Activated T-cell treated with anti-CD3 and anti-CD28 coated beads, Interleukin-2, amount 50 U/mL, for 1 hour (primary cell): ENCODE data around the gene SLC15A4.
"Not testable (repeated sequence)": the region's sequence is repeated elsewhere in the genome, so short reads cannot be mapped to it uniquely, and the experiment has no call there.

ENCODE experiments used
- DNase-seq: peaks from one replicate; pipeline ENCODE4 v3.0.0-alpha.2; 2020

SLC15A4 gene

DNA sequence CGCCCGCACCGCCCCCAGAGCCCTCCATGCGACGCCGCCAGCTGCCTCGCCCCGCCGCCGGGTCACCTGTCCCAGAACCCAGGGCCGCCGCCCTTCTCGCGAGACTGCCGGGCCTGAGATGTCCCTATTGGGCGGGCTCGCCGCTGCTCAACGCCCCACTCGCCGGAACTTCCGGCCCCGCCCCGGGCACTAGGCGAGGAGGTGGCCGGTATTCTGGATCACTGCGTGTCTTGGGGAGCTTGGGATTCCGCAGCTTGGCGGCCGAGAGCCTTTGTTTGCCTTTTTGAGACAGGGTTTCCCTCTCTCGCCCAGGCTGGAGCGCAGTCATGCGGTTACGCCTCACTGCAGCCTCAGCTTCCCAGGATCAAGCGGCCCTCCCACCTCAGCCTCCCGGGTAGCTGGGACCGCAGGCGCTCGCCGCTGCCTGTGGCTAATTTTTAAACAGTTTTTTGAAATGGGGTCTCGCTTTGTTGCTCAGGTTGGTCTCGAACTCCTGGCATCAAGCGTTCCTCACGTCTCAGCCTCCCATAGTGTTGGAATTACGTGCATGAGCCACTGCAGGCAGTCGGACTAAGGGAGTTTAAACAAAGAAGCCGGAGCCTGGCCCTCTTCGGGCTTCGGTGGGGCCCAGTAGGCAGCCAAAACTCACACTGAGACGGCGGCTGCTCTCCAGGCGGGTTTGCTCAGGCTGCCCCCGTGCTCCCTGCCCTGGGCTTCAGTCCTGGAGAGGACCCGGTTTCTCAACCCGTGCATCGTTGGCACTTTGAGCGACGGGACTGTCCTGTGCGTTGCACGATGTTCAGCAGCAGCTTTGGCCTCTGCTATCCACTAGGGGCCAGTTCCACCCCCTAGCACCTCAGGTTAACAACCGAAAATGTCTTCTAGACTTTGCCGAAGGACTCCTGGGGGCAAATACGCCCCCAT, at the start of gene SLC15A4:
TSS of gene SLC15A4 (minus strand) at position 43 of the 924 bp plus-strand sequence. CDS start at position 28, 15 bp downstream.
- peak; percentile 88 for DNase-seq

DNA sequence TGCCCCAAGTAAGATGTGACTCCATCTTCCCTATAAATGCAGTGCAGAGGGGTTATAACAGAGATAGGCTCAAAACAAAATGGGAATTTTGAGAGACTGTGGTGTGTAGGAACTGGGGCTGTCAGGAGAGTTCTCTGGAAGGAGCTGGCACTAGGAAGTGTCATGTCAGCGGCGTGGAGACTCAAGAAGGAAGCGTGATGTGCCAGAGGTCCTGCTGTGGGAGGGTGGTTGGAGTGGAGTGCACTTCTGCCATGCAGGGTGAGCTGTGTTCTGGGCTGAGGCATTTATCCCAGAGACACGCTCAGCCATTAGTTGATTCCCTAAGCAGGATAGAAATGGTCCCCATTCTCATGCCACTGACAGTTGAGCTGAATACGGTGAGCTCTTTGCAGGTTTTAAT, 48.5 kb upstream of the SLC15A4 start:
- DNase-seq, result no peak

DNA sequence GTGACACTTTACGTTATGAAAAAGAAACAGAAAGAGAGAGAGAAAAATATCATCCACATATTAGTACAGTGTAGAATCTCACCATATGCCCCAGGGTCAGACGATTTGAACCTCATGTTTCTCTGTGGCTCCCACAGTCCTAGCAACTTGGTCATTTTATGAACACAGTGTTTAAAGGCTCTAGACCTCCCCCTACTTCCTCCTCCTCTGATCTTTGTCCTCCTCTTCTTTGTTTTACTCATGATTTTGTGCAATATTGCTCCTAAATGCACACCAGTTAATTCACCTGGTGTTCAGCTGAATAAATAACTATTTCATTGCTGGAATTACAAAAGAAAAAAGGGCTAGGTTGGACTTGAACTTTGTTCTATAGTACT, 47.7 kb upstream of the SLC15A4 start:
- DNase-seq, result no peak

DNA sequence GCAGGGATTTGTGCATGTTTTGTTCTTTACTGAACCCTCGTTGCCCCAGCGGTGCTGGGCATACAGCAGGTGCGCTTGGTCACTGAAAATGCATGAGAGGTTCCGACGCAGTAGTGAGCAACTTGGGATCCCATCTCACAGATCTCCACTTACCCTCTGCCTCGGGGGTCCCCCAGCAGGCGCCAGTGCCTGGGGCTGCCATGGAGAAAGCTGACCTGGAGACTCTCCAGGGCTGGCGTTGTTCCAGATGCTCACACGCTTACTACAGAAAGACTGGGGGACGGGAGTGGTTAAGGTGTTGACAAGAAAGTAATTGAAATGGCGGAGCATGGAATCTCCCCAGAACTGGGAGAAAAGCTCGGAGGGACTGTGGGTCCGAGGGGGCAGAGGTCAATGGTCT, 43.7 kb upstream of the SLC15A4 start:
- no peak for DNase-seq

DNA sequence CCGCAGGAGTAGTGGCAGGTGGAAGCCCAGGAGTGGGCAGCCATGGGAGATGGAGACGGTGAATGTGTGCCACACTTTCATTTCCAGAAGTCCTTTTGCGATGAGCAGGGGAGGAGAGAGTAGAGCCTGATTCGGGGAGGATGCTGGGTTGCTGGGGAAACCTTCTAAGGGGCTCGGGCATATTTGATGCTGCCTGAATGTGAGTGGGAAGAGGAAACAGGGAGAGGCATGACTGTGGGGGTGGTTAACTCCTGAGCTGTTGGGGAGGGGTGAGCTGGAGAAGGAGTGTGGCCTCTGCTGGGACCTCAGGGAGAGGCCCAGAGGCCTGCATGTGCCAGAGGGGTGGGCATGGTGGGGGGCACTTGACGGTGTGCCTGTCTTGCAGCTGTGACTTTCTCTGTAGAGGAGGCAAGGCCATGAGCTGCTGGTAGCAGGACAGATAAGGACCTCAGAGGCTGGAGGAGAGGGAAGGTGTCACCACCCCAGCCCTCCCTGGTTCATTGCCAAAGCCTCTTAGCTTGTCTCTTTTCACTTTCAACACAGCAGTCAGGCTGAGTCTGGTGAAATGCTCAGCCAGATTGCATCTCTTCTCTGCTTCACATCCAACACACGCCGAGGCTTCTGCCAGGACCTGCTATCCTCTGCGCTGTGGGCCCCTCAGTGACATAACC, 40.9 kb upstream of the SLC15A4 start:
- DNase-seq, result no peak

DNA sequence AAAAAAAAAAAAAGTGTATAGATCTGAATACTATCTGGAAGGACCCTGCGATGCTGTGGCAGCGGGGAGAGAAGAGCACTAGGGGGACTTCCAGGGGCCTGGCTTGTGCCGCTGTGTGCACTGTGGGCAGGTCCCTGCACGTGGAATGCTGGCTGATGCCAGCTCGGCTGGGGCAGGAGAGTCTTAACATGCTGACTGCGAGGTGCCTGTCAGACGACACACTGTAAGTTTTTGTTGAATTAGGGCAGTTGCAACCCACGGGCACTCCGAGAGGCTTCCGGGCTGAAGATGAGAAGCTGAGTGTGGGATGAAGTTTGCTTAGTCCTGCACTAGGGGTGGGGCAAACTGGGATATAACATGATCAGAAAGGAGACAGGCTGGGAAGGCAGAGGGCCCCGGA, 40.2 kb upstream of the SLC15A4 start:
- no peak for DNase-seq

DNA sequence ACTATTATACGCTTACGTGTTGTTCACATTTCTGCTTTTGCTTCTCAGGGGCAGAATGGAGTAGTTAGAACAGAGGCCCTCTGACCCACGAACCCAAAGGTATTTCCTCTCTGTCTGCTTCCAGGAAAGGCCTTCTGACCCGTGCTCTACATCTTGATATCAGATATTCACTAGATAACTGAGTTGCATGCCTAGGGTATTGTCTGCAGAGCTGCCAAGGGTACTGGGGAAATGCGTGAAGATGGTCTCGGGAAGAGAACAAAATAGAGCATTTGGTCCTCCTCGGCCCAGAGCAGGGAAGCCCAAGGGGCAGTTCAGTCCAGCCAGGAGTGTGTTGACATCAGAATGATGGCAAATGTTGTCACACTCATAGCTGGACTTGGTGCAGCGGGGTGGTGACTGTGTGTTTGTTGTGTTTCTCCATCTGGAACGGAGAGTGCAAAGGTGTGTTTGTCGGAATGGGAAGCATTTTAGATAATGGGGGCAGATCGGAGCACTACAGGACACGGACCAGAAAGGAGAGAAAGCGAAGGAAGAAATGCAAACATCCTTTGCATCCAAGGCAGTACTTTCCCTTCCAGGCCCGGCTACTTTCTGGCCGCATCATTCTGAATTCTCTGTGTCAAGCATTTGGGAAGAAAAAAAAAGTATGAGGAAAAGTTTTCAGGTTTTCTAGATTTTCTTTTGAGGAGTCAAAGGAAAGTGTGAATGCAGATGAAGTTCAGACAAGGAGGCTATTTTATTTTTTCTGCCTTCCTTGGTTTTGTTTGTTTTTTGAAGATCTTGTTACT, 37.7 kb upstream of the SLC15A4 start:
- DNase-seq, result no peak

DNA sequence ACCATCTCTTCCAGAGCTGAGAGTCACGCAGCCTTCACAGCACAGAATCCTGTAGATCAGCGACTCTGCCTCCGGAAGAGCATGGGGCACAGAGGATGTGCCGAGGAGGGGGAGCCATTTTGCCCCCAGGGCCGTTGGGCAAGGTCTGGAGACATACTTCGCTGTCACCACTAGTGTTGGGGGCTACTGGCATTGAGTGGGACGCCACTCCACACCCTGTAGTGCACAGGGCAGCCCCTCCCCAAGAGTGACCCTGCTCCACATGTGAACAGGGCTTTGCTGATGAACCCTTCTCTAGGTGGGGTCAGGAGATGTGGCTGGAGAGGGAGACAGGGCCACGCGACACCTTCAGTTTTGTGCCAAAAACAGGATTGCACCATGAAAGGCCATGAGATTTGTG, 35.6 kb upstream of the SLC15A4 start:
- DNase-seq, result no peak

DNA sequence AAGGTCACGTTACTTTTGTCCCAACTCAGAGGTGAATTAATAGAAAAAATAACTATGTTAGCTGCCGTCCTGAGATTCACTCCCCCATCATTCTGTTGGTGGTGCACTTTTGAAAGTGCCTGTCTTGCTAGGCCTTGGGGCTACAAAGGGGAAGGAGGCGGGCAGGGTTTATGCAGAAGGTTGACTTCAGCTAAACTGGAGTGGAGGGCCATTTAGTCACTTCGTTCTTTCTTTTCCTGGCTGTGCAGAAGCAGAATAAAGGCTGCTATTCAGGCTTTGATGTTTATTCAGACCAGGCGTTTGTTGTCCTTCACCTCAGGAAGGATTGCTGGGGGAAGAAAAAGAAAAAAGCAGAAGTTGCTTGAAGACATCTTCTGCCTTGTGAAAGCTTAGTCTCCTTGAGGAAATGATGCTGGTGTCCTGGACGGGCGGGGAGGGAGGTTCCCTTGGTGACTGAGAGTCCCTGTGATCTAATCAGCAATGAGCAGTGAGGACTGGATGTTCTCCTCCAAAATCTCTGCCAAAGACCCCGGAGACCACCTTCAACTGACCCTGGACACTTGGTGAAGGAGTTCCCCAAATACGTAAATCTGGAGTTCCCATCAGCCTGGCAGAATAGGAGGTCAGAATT, 33.5 kb upstream of the SLC15A4 start:
- DNase-seq, result no peak

DNA sequence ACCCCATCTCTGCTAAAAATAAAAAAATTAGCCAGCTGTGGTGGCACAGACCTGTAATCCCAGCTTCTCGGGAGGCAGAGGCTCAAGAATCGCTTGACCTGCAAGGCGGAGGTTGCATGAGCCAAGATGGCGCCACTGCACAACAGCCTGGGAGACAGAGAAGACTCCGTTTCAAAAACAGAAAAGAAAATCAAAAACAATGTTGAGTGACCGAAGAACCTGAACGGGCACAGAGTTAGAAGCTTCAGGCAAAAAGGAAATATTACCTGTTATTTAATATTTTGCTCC, 33.0 kb upstream of the SLC15A4 start:
- DNase-seq, result no peak

DNA sequence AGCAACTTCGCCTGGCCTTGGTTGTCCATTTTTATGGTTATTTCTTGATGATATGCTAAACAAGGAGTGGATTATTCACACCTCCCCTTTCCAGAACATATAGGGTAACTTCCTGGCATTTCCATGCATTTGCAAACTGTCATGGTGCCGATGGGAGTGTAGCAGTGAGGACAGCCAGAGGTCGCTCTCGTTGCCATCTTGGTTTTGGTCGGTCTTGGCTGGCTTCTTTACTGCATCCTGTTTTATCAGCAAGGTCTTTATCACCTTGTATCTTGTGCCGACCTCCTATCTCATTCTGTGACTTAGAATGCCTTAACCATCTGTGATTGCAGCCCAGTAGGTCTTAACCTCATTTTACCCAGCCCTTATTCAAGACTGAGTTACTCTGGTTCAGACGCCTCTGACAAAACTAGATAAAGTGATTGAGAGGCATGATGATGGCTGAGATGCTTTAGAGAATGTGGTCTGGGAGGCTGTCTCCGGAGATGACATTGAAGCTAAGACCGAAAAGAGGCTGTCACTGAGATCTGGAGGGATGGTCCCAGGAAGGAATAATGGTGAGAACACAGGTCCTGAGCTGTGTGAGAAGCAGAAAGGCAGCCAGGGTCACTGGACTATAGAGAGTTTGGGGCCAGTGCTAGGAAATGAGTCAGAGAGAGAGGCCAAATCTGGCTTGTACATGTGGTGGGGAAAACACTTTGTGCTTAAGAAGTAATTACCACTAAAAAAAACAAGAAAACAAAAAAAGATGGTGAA, 32.5 kb upstream of the SLC15A4 start:
- no peak for DNase-seq

DNA sequence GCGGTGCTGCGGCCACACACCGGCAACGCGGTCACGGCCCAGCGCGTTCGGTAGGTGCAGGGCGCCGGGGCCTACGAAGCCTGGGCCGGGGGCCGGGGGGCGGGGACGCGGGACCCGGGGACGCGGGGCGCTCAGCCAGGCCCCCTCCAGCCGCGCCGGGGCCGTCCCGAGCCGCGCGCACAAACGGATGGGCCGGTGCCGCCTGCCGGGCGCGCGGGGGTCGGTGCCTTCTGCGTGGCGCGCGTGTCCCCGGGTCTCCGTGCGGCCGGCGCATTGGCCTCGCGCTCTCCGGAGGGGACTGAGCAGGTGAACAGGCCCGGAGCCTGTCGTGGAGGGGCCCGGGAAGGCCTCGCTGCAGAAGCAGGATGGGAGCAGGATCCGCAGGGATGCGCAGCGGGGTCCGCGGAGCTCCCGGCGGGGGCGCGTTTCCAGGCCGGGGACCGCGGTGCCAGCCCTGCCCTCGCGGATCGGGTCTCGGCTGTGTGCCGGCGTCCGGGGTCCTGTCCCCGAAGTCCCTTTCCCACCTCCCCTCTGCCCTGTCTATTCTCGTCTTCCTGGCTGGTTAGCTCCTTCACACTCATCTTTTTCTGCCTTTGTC, 29.9 kb upstream of the SLC15A4 start:
- no peak for DNase-seq

DNA sequence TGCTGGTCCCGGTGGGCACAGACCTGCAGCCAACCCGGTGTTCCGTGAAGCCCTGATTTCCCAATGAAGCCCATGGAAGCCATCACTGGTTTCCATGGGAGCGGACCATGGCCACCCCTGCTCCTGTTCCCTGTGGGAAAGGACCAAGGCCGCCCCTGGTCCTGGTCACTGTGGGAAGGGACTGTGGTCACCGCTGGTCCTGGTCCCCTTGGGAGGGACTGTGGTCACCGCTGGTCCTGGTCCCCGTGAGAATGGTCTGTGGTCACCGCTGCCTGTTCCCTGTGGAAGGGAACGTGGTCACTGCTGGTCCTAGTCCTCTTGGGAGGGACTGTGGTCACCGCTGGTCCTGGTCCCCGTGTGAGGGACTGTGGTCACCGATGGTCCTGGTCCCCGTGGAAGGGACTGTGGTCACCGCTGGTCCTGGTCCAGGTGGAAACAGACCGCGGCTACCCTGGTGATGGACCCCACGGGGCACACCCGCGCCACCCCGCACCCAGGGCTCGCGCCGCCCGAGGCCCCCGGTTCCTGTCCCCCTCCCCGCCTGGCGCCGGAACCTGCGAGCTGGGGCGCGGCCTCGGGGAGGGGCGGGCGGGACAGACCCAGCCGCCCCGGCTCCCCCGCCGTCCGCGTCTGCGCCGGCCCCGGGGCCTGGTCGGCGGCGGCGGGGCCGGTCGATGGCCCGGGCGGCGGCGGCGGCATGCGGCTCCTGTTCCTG, 29.3 kb upstream of the SLC15A4 start, which contains the start of gene GLT1D1:
TSS of gene GLT1D1 (plus strand) at position 594 of the 715 bp plus-strand sequence. CDS start at position 698, 104 bp downstream.
- no peak for DNase-seq

DNA sequence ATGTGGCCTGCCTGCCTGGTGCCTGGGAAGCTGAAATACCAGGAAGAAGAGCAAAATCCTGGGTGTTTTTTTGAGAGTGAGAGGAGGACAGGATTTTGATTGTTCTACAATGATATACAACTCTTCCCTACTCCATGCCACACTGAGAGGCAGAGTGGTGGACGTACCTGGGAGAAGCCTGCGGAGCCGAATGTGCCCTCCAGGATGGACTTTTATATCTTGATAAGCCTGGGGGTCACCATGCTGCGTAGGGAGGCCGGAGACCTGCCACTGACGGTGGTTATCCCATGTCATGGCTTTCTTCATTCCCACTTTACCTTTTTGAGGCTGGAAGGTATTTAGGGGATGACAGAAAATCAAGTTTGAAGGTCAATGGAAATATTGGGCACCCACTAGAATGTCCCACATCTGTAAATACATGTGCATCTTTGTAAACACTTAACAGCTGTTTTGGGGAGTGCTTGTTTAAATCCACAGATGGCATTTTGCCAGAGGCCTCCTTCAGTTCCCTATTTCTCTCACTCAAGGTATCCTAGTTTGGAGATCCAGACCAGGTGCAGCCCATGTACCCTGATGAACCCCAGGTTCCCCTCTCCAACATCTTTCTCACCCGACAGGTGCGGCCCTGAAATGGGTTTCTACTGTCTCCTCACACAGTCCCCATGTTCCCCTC, 28.4 kb upstream of the SLC15A4 start:
- no peak for DNase-seq

DNA sequence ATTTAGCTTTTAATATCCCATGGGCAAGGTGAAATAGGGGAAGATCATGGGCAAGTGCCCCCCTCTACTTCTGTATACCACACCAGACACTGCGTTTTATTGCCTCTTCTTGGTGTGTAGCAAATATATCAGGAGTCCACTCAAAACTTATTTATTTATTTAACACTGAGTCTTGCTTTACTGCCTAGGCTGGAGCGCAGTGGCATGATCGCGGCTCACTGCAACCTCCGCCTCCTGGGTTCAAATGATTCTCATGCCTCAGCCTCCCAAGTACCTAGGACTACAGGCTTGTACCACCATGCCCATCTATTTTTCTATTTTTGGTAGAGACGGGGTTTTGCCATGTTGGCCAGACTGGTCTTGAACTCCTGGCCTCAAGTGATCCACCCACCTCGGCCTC, 27.7 kb upstream of the SLC15A4 start:
- not testable (repeated sequence) for DNase-seq

DNA sequence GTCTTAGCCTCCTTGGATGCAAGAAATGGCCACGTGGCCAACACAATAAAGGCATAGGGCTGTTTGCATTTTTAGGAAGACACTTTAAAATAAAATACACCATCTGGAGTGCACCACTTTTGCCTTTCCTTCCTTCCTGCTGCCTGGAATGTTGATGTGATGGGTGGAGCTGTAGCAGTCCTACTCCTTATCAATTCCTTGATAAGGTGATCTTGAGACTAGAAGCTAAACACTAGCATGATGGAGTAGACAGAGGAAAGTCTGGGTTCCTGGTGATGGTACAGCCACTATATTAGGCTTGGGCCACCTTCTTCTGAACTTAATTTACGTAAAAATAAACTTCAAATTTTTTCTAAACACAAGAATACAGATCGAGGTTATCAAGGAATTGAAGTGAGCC, 26.6 kb upstream of the SLC15A4 start:
- no peak for DNase-seq

DNA sequence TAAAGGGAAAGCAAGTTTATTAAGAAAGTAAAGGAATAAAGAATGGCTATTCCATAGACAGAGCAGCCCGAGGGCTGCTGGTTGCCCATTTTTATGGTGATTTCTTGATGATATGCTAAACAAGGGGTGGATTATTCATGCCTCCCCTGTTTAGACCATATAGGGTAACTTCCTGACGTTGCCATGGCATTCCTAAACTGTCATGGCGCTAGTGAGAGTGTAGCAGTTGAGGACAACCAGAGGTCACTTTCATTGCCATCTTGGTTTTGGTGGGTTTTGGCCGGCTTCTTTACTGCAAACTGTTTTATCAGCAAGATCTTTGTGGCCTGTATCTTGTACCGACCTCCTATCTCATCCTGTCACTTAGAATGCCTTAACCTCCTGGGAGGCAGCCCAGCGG, 26.0 kb upstream of the SLC15A4 start:
- DNase-seq, result not testable (repeated sequence)

DNA sequence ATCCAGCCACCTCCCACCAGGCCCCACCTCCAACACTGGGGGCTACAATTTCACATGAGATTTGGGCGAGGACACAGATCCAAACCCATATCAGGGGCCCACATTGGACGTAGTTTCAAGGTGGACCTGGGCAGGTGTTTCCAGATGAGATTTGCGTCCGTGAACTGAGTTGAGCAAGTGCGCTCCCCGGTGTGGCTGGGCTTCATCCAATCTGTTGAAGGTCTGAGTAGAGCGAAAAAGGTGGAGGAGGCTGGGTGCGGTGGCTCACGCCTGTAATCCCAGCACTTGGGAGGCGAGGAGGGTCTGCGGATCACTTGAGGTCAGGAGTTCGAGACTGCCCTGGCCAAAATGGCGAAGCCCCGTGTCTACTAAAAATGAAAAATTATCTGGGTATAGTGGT, 24.6 kb upstream of the SLC15A4 start:
- no peak for DNase-seq

DNA sequence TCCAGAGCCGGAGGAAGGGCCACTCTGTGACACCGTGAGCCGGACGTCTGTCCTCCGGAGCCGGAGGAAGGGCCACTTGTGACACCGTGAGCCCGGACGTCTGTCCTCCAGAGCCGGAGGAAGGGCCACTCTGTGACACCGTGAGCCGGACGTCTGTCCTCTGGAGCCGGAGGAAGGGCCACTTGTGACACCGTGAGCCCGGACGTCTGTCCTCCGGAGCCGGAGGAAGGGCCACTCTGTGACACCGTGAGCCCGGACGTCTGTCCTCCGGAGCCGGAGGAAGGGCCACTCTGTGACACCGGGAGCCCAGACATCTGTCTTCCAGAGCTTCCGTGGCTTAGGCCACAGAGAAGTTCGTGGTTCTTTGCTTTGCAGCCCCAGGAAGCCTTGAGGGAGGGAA, 22.9 kb upstream of the SLC15A4 start:
- not testable (repeated sequence) for DNase-seq

DNA sequence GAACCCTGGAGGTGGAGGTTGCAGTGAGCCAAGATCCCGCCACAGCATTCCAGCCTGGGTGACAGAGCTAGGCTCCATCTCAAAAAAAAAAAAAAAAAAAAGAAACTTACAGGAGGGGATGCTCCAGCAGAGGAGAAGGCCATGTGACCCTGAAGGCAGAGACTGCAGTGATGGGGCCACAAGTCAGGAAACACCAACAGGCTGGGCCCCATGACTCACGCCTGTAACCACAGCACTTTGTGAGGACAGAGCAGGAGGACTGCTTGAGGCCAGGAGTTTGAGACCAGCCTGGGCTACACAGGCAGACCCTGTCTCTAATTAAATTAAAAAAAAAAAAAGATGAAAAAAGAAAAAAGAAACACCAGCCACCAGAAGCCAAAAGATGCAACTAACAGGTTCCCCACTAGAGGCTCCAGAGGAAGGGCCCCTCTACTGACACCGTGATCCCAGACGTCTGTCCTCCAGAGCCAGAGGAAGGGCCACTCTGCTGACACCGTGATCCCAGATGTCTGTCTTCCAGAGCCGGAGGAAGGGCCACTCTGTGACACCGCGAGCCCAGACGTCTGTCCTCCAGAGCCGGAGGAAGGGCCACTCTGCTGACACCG, 20.4 kb upstream of the SLC15A4 start:
- no peak for DNase-seq
